ENCODE measurements around the gene ATR.
"Not testable (repeated sequence)": the region's sequence is repeated elsewhere in the genome, so short reads cannot be mapped to it uniquely, and the experiment has no call there.

The ATR gene

GRCh38 chr3:142447852-142448823 is 130.4 kb downstream of the ATR start, which contains the start of gene XRN1:
XRN1 (minus strand) TSS chr3:142448037; CDS start chr3:142447944, 93 bp downstream.
- DNase-seq (ENCODE audit: low spot score): peak; percentile 92

DNA sequence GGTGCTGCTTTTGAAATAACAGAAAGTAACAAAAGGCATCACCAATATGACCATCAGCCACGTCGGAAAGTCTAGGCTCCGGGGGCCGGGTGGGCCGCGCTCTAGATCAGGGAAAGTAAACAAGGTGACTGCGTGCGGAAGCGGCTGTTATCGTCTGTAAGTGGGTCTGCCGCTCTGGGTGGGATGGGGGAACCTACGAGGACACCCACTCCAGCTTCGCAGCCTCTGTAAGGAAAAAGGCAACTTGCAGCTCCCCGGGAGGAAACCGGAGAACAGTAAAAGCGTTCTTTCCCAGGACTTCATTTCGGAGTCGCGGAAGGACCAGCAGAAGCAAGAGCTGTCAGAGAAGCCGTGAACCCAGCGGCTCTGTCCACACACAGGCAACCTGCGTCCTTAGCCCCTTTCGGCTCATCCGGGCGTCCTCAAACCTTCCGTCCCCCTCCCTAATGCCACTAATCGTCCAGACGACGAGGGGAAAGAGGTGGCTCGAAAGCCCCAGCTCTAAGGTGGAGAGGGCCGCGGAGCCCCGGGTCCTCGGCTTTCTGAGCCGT is 131.2 kb downstream of the ATR start:
- DNase-seq (ENCODE audit: low spot score): peak; percentile 17

DNA sequence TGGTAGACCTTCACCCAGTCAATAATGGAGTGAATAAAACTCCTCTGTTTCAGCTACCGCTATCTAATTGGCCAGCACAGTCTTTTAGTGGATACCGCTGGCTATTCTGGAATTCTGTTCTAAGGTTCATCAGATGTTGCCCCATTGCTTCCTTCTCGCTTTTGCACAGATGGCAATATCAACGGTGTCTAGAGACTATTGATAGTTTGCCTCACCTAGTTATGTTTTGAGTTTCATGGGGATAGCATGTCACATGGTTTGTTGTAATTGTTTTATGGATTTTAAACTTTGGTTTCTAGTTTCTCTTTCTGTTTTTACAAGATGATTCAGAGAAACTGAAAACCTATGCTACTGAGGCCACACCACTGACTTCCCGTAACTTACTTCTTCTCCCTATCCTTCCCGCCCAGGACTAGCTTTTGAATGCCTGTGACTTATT is 132.7 kb downstream of the ATR start:
- DNase-seq (ENCODE audit: low spot score): peak; percentile 9

DNA sequence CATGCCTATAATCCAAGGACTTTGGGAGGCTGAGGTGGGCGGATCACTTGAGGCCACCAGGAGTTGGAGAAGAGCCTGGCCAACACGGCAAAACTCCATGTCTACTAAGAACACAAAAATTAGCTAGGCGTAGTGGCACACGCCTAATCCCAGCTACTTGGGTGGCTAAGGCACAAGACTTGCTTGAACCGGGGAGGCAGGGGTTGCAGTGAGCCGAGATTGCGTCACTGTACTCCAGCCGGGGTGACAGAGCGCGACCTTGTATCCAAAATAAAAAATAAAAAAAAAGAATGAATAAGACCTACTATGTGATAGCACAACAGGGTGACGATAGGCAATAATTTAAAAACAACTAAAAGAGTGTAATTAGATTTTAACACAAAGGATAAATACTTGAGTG is 134.2 kb downstream of the ATR start:
- no peak for DNase-seq (ENCODE audit: low spot score)

DNA sequence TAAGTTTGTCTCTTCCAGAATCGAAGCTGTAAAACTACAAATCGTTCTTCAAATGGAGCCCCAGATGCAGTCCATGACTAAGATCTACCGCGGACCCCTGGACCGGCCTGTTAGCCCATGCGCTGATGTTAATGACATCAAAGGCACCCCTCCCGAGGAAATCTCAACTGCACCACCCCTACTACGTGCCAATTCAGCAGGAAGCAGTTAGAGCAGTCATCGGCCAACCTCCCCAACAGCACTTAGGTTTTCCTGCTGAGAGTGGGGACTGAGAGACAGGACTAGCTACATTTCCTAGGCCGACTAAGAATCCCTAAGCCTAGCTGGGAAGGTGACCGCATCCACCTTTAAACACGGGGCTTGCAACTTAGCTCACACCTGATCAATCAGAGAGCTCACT is 135.5 kb downstream of the ATR start:
- DNase-seq (ENCODE audit: low spot score): not testable (repeated sequence)

GRCh38 chr3:142439499-142440220 is 138.9 kb downstream of the ATR start:
- DNase-seq (ENCODE audit: low spot score): not testable (repeated sequence)

DNA sequence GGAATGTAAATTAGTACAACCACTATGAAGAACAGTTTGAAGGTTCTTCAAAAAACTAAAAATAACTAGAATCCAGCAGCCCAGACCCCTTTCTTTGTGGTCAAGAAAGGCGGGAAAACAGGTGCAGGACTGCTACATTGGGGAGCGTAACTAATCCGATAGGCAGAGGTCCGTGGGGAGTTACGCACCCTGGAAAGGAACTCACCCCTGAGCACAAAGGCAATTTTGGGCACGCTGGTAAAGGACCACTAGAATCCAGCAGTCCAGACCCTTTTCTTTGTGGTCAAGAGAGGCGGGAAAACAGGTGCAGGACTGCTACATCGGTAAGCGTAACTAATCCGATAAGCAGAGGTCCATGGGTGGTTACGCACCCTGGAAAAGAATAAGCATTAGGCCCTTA is 140.4 kb downstream of the ATR start:
- not testable (repeated sequence) for DNase-seq (ENCODE audit: low spot score)

- no peak for DNase-seq (ENCODE audit: low spot score)
These were observed 141.5 kb downstream of the ATR start for GRCh38 chr3:142436951-142437585.

DNA sequence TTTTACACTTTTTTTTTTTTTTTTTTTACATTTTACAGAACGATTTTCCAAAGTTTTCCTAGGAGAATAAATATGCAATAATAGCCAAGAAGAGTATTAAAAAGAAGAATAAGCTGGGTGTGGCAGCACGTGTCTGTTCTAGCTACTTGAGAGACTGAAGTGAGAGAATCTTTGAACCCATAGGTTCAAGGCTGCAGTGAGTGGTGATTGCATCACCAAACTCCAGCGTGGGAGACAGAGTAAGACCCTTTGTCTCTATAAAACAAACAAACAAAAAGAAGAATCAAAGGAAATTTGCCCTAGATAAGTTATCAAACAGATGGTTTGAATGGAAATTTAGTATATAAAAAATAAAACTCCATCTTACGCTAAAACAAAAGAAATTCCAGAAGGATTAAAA is 144.0 kb downstream of the ATR start:
- DNase-seq (ENCODE audit: low spot score): no peak

GRCh38 chr3:142433110-142433509 is 145.4 kb downstream of the ATR start:
- no peak for DNase-seq (ENCODE audit: low spot score)

GRCh38 chr3:142429582-142429981 is 149.0 kb downstream of the ATR start:
- no peak for DNase-seq (ENCODE audit: low spot score)

DNA sequence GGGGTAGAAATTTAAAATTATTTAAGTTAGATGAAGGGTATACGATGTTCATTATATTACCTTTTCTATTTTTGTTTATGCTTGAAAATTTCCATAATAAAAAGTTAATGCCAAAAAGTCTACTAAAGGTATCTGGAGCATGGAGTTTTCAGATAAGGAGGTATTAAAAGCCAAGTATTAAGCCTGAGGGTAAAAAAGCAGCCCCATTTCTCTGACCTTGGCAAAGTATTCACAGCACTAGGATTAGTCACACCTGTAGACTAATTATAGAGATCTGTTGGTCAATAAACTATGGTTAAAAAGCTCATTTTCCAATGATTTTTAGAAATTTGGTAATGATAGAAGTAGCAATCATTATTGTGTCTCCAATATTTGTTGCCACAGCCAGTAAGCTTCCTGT is 153.8 kb downstream of the ATR start:
- DNase-seq (ENCODE audit: low spot score): no peak

DNA sequence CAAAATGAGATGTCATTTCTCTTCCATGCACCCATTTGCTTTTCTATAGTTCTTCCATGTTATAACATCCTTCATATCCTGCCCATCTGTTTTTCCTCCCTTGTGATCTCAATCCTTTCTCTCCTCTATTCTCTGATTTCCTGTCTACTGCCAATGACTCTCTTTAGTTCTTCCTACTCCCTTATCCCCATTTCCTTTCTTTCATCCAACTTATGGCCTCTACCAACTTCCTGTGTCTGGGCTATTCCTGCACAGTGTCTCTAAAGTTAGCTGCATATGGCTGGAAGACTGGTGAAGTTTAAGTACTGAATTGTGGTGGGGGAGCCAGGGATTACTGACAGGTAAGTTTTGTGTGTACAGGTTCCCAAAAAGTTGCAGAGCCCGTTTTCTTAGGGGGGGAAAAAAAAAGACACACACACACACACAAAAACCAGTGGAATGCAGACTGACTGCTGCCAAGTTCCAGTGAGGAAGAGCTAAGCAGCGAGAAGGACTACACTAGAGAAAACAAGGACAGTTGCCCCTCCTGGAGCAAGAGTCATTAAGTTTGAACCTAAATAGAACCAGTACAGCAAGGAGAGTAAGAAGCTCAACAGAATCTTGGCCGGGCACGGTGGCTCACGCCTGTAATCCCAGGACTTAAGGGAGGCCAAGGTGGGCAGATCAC is 159.5 kb downstream of the ATR start:
- DNase-seq (ENCODE audit: low spot score): no peak

DNA sequence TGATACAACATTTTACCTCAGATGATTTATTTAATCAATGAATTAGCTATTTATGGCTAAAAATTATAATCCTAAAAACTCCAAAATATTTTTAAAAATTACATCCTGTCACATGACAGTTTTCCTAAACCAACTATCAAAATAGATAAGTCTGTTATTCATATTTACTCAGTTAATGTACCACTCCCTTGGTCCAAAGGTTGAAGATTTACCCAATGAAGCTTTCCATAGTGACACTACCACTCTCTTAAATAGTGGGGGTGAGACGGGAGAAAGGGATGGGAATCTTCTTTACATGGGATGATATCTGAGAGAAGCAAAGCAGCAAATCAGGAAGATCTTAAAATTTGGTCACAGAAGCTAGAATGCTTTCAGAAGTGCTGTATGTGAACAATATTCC is 161.2 kb downstream of the ATR start:
- no peak for DNase-seq (ENCODE audit: low spot score)

GRCh38 chr3:142400537-142400936 is 178.0 kb downstream of the ATR start:
- DNase-seq (ENCODE audit: low spot score): not testable (repeated sequence)
